Ishikawa (cell line): ENCODE results near the gene GIPC1.

Experiments
- CEBPB ChIP-seq: IDR thresholded peaks from 2 replicates; pipeline ENCODE4 v1.6.1; 2012
- CREB1 ChIP-seq: IDR thresholded peaks from 2 replicates; pipeline ENCODE4 v1.6.1; 2012; ENCODE audit warnings: low read depth
- EGR1 ChIP-seq: IDR thresholded peaks from 2 replicates; pipeline ENCODE4 v1.6.1; 2012
- EP300 ChIP-seq: IDR thresholded peaks from 2 replicates; pipeline ENCODE4 v1.6.1; 2012; ENCODE audit warnings: borderline replicate concordance
- FOXM1 ChIP-seq: IDR thresholded peaks from 2 replicates; pipeline ENCODE4 v1.6.1; 2012; ENCODE audit warnings: low read depth, borderline replicate concordance
- MAX ChIP-seq: IDR thresholded peaks from 2 replicates; pipeline ENCODE4 v1.6.1; 2012
- NFIC ChIP-seq: IDR thresholded peaks from 2 replicates; pipeline ENCODE4 v1.6.1; 2012
- RAD21 ChIP-seq: IDR thresholded peaks from 2 replicates; pipeline ENCODE4 v1.6.1; 2012; ENCODE audit warnings: low read depth
- REST ChIP-seq: IDR thresholded peaks from 2 replicates; pipeline ENCODE4 v1.6.1; 2012; ENCODE audit warnings: low read depth, mild to moderate bottlenecking
- TAF1 ChIP-seq: IDR thresholded peaks from 2 replicates; pipeline ENCODE4 v1.6.1; 2012; ENCODE audit warnings: low read depth, mild to moderate bottlenecking
- TCF12 ChIP-seq: IDR thresholded peaks from 2 replicates; pipeline ENCODE4 v1.6.1; 2012; ENCODE audit warnings: low read depth
- TEAD4 ChIP-seq: IDR thresholded peaks from 2 replicates; pipeline ENCODE4 v1.6.1; 2012
- USF1 ChIP-seq: IDR thresholded peaks from 2 replicates; pipeline ENCODE4 v1.6.1; 2012
- YY1 ChIP-seq: IDR thresholded peaks from 2 replicates; pipeline ENCODE4 v1.6.1; 2012; ENCODE audit warnings: low read depth
- ZBTB7A ChIP-seq: IDR thresholded peaks from 2 replicates; pipeline ENCODE4 v1.6.1; 2012; ENCODE audit warnings: low read depth

Gene GIPC1

GRCh38 chr19:14496029-14496833 is at the start of gene GIPC1:
Gene GIPC1, minus strand, starts transcription at chr19:14496127. Its CDS starts 13,151 bp downstream, at chr19:14482976.
- TF ChIP-seq TEAD4 (peak; percentile 60; the same call in 1 of the 2 replicates), TAF1 (peak; percentile 43; the same call in 1 of the 2 replicates), EP300 (peak; percentile 73), MAX (peak; percentile 97), USF1 (peak; percentile 97), NFIC (peak; percentile 45; the same call in 1 of the 2 replicates), CREB1 (no peak), TCF12 (peak; percentile 41; the same call in 1 of the 2 replicates), CEBPB (no peak), YY1 (0 out of 2 replicates have a peak, but pooled peaks have one; percentile 20)

- no peak for TF ChIP-seq TEAD4
- TF ChIP-seq ZBTB7A, result no peak; the same call in 1 of the 2 replicates
- no peak for TF ChIP-seq RAD21
- no peak; the same call in 1 of the 2 replicates for TF ChIP-seq TCF12
- no peak for TF ChIP-seq REST
- no peak for TF ChIP-seq YY1
- no peak for TF ChIP-seq EGR1
- no peak for TF ChIP-seq USF1
- TF ChIP-seq NFIC, result no peak; the same call in 1 of the 2 replicates
- no peak for TF ChIP-seq CREB1
- no peak for TF ChIP-seq CEBPB
- no peak for TF ChIP-seq EP300
- TF ChIP-seq FOXM1, result no peak
- no peak for TF ChIP-seq TAF1
- TF ChIP-seq MAX, result no peak
These were observed 49.8 kb upstream of the GIPC1 start for GRCh38 chr19:14545716-14546082.

- peak; percentile 83 for TF ChIP-seq TCF12
- TF ChIP-seq CREB1, result no peak
- TF ChIP-seq EP300, result peak; percentile 34; the same call in 1 of the 2 replicates
- peak; percentile 92 for TF ChIP-seq NFIC
- peak; percentile 78 for TF ChIP-seq MAX
- TF ChIP-seq USF1, result peak; percentile 46
- TF ChIP-seq RAD21, result no peak
- TF ChIP-seq ZBTB7A, result peak; percentile 70
- TF ChIP-seq REST, result no peak
- peak; percentile 49; the same call in 1 of the 2 replicates for TF ChIP-seq TEAD4
These were observed 49.2 kb upstream of the GIPC1 start for GRCh38 chr19:14544977-14545715.

GRCh38 chr19:14544047-14544446 is 48.1 kb upstream of the GIPC1 start:
- TF ChIP-seq RAD21 (no peak), REST (no peak), CREB1 (no peak), CEBPB (no peak), TEAD4 (no peak), EGR1 (no peak)
